SK-N-MC (cell line): ENCODE measurements around the gene CACNA1F.

ENCODE experiments used
- DNase-seq: peaks from one replicate; pipeline ENCODE4 v3.0.0-alpha.2; 2011; ENCODE audit warnings: low read depth, low spot score
- H3K27ac ChIP-seq: fragments of 200-600 bp; sonication (generic); 2 replicates; pipeline ENCODE4 v1.5.1; 2016; ENCODE audit warnings: mixed run types
- H3K36me3 ChIP-seq: fragments of 200-600 bp; sonication (generic); 2 replicates; pipeline ENCODE4 v1.6.1; 2017; ENCODE audit warnings: antibody characterized with exemption, low read length, mixed read lengths; ENCODE audit not compliant: insufficient read depth
- H3K4me3 ChIP-seq: fragments of 200-600 bp; sonication (generic); 2 replicates; pipeline ENCODE4 v1.5.1; 2016
- H3K9ac ChIP-seq: fragments of 200-600 bp; sonication (generic); 2 replicates; pipeline ENCODE4 v1.8.0; 2017; ENCODE audit warnings: mixed run types, mixed read lengths; ENCODE audit not compliant: insufficient read length
- H3K9me3 ChIP-seq: fragments of 200-600 bp; sonication (generic); 2 replicates; pipeline ENCODE4 v1.6.1; 2017; ENCODE audit warnings: low read depth, mild to moderate bottlenecking, antibody characterized with exemption, low read length, moderate library complexity, mixed read lengths
- EZH2 ChIP-seq: fragments of 200-600 bp; sonication (generic); IDR thresholded peaks from one replicate; pipeline ENCODE4 v1.6.1; 2017; ENCODE audit warnings: antibody characterized with exemption
- FOXP2 ChIP-seq: optimal IDR thresholded peaks from 2 replicates; pipeline ENCODE3; 2011; ENCODE audit warnings: mild to moderate bottlenecking, moderate library complexity; ENCODE audit not compliant: insufficient read depth; ENCODE audit errors: extremely low read length, control extremely low read depth
- POLR2AphosphoS5 ChIP-seq: IDR thresholded peaks from 2 replicates; pipeline ENCODE4 v1.6.1; 2012; ENCODE audit warnings: mild to moderate bottlenecking, low read depth, low read length, borderline replicate concordance

CACNA1F gene

GRCh38 chrX:49163555-49164419 is 69.4 kb downstream of the CACNA1F start:
- no peaks in the 10 kb centered on the region for H3K9me3 ChIP-seq
- peak; percentile 52; the same call in 1 of the 2 replicates for TF ChIP-seq POLR2AphosphoS5
- no peak for TF ChIP-seq FOXP2
- TF ChIP-seq EZH2 = no peak
- peak overlapping the region; percentile 91 for H3K27ac ChIP-seq

GRCh38 chrX:49162620-49163019 is 70.5 kb downstream of the CACNA1F start, which contains the start of gene MAGIX:
Gene MAGIX (plus strand): TSS chrX:49162758. CDS start chrX:49162890, 132 bp downstream.
- Histone ChIP-seq H3K27ac (no peak within 1 kb of the TSS), H3K9me3 (no peaks in the 10 kb centered on the region), H3K9ac (peak within 1 kb of the TSS; percentile 55), H3K36me3 (no peaks in the 10 kb centered on the region), H3K4me3 (peak within 1 kb of the TSS; percentile 77)
- no peak for DNase-seq
- no peak for TF ChIP-seq FOXP2
- no peak for TF ChIP-seq EZH2
- TF ChIP-seq POLR2AphosphoS5 = no peak

More at GRCh38 chrX:49163555-49164419, 69.4 kb downstream of the CACNA1F start:
- DNase-seq = no peak
- H3K4me3 ChIP-seq = peak overlapping the region; percentile 77
- no peaks in the 10 kb centered on the region for H3K36me3 ChIP-seq
- peak overlapping the region; percentile 76 for H3K9ac ChIP-seq

GRCh38 chrX:49161632-49162031 is 71.5 kb downstream of the CACNA1F start:
- DNase-seq = no peak
- H3K4me3 ChIP-seq = no peak overlapping the region
- no peak for TF ChIP-seq FOXP2
- no peak for TF ChIP-seq POLR2AphosphoS5
- TF ChIP-seq EZH2 = no peak
- no peaks in the 10 kb centered on the region for H3K9me3 ChIP-seq
- no peak overlapping the region for H3K27ac ChIP-seq
- no peak overlapping the region for H3K9ac ChIP-seq
- no peaks in the 10 kb centered on the region for H3K36me3 ChIP-seq

GRCh38 chrX:49160908-49161307 is 72.2 kb downstream of the CACNA1F start:
- no peak for DNase-seq
- Histone ChIP-seq H3K27ac (no peak overlapping the region), H3K9me3 (no peaks in the 10 kb centered on the region), H3K9ac (no peak overlapping the region), H3K36me3 (no peaks in the 10 kb centered on the region), H3K4me3 (no peak overlapping the region)
- no peak for TF ChIP-seq EZH2

GRCh38 chrX:49157194-49157593 is 75.9 kb downstream of the CACNA1F start:
- no peak overlapping the region for H3K9ac ChIP-seq
- no peak overlapping the region for H3K4me3 ChIP-seq
- H3K27ac ChIP-seq = no peak overlapping the region
- TF ChIP-seq FOXP2 (no peak), EZH2 (no peak), POLR2AphosphoS5 (no peak)
- H3K9me3 ChIP-seq = no peaks in the 10 kb centered on the region
- H3K36me3 ChIP-seq = no peaks in the 10 kb centered on the region
- no peak for DNase-seq

GRCh38 chrX:49155900-49156837 is 77.0 kb downstream of the CACNA1F start:
- H3K9ac ChIP-seq = peak overlapping the region; percentile 53
- no peaks in the 10 kb centered on the region for H3K9me3 ChIP-seq
- peak overlapping the region; percentile 74 for H3K27ac ChIP-seq
- peak overlapping the region; percentile 67 for H3K4me3 ChIP-seq
- no peaks in the 10 kb centered on the region for H3K36me3 ChIP-seq
- DNase-seq = no peak
- TF ChIP-seq POLR2AphosphoS5 (no peak), FOXP2 (no peak), EZH2 (no peak)

- no peaks in the 10 kb centered on the region for H3K9me3 ChIP-seq
- no peak overlapping the region; the same call in 1 of the 2 replicates for H3K27ac ChIP-seq
- no peak for TF ChIP-seq FOXP2
- no peak for TF ChIP-seq POLR2AphosphoS5
- TF ChIP-seq EZH2 = no peak
- H3K36me3 ChIP-seq = no peaks in the 10 kb centered on the region
- DNase-seq = no peak
- peak overlapping the region; percentile 67 for H3K4me3 ChIP-seq
- no peak overlapping the region for H3K9ac ChIP-seq
Observed at GRCh38 chrX:49155243-49155899, 77.8 kb downstream of the CACNA1F start.
